ENCODE measurements around the gene LCLAT1. TPM values are rescaled to one million over a fixed set of nuclear protein-coding genes. Genes with fewer than 3 reads are reported as not detected.

LCLAT1 gene
- total RNA-seq, 4 donors from 2014 or later: 11.9 to 13.5 (median 12.6) TPM

- peaks cover 0 to 34% (median 4%) of the 10 kb centered on the region in 3 donors for H3K4me1 ChIP-seq
- H3K27me3 ChIP-seq: no peaks in the 10 kb centered on the region
- intact Hi-C loops (cut with DNase I): no loop called here
- TF ChIP-seq, protein P1, sequence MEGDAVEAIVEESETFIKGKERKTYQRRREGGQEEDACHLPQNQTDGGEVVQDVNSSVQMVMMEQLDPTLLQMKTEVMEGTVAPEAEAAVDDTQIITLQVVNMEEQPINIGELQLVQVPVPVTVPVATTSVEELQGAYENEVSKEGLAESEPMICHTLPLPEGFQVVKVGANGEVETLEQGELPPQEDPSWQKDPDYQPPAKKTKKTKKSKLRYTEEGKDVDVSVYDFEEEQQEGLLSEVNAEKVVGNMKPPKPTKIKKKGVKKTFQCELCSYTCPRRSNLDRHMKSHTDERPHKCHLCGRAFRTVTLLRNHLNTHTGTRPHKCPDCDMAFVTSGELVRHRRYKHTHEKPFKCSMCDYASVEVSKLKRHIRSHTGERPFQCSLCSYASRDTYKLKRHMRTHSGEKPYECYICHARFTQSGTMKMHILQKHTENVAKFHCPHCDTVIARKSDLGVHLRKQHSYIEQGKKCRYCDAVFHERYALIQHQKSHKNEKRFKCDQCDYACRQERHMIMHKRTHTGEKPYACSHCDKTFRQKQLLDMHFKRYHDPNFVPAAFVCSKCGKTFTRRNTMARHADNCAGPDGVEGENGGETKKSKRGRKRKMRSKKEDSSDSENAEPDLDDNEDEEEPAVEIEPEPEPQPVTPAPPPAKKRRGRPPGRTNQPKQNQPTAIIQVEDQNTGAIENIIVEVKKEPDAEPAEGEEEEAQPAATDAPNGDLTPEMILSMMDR (IDR thresholded peaks at IDR 0.05): no peak
- TF ChIP-seq POLR2A (IDR thresholded peaks at IDR 0.05): no peak
- WGBS, 2 donors: 24 to 67% methylated on average over 2 of the region's 2 CpGs
- peaks cover 0 to 10% (median 4%) of the 10 kb centered on the region in 3 donors for H3K9me3 ChIP-seq
- DNase-seq: no peak
- no peak overlapping the region for H3K4me3 ChIP-seq
- no peak overlapping the region for H3K27ac ChIP-seq
- peaks cover 0 to 2% (median 0%) of the 10 kb centered on the region in 3 donors for H3K36me3 ChIP-seq
These were observed 67.2 kb downstream of the LCLAT1 start for GRCh38 chr2:30514134-30514847.

GRCh38 chr2:30514848-30515435 lies 67.9 kb downstream of the LCLAT1 start:
- 63 to 66% methylated on average over 4 of the region's 4 CpGs for WGBS, 2 donors

DNA sequence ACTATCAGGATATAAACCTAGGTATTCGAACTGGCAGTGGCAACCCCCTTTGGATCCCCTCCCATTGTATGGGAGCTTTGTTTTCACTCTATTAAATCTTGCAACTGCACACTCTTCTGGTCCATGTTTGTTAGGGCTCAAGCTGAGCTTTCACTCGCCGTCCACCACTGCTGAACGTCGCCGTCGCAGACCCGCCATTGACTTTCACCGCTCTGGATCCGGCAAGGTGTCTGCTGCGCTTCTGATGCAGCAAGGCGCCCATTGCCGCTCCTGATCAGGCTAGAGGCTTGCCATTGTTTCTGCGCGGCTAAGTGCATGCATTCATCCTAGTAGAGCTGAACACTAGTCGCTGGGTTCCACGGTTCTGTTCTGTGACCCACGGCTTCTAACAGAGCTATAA lies 69.1 kb downstream of the LCLAT1 start:
- WGBS, 2 donors: 94 to 95% methylated on average over 14 to 15 of the region's 18 CpGs
- TF ChIP-seq POLR2A (IDR thresholded peaks at IDR 0.05): no peak
- TF ChIP-seq, protein P1 (IDR thresholded peaks at IDR 0.05): no peak
- Histone ChIP-seq H3K36me3 (peaks cover 0 to 11% (median 0%) of the 10 kb centered on the region in 3 donors), H3K4me1 (peaks cover 0 to 26% (median 3%) of the 10 kb centered on the region in 3 donors), H3K9me3 (peaks cover 0 to 17% (median 6%) of the 10 kb centered on the region in 3 donors), H3K27ac (no peak overlapping the region), H3K27me3 (no peaks in the 10 kb centered on the region), H3K4me3 (no peak overlapping the region)
- intact Hi-C loops (cut with DNase I): no loop called here
- no peak for DNase-seq

More at GRCh38 chr2:30514848-30515435, 67.9 kb downstream of the LCLAT1 start:
- no peak for DNase-seq
- intact Hi-C loops (cut with DNase I): no loop called here
- no peak overlapping the region for H3K27ac ChIP-seq
- no peak overlapping the region for H3K4me3 ChIP-seq
- no peak for TF ChIP-seq POLR2A (IDR thresholded peaks at IDR 0.05)
- H3K9me3 ChIP-seq: peaks cover 0 to 16% (median 6%) of the 10 kb centered on the region in 3 donors
- H3K36me3 ChIP-seq: peaks cover 0 to 9% (median 0%) of the 10 kb centered on the region in 3 donors
- peaks cover 0 to 34% (median 4%) of the 10 kb centered on the region in 3 donors for H3K4me1 ChIP-seq
- no peaks in the 10 kb centered on the region for H3K27me3 ChIP-seq

GRCh38 chr2:30519796-30520195 lies 72.8 kb downstream of the LCLAT1 start:
- Histone ChIP-seq H3K4me3 (no peak overlapping the region), H3K27me3 (no peaks in the 10 kb centered on the region), H3K4me1 (peaks cover 0 to 6% (median 0%) of the 10 kb centered on the region in 3 donors), H3K36me3 (peaks cover 0 to 11% (median 0%) of the 10 kb centered on the region in 3 donors), H3K27ac (no peak overlapping the region), H3K9me3 (peaks cover 0 to 17% (median 6%) of the 10 kb centered on the region in 3 donors)
- no peak for TF ChIP-seq POLR2A (IDR thresholded peaks at IDR 0.05)
- TF ChIP-seq, protein P1 (IDR thresholded peaks at IDR 0.05): no peak
- DNase-seq: no peak
- intact Hi-C loops (cut with DNase I): no loop called here
- 98 to 99% methylated on average over 9 to 14 of the region's 16 CpGs for WGBS, 2 donors

- H3K9me3 ChIP-seq: peaks cover 0 to 17% (median 6%) of the 10 kb centered on the region in 3 donors
- TF ChIP-seq, protein P1 (IDR thresholded peaks at IDR 0.05): no peak
- no peak for TF ChIP-seq POLR2A (IDR thresholded peaks at IDR 0.05)
- WGBS, 2 donors: 53 to 75% methylated on average over 2 of the region's 2 CpGs
- H3K4me1 ChIP-seq: peaks cover 0 to under 1% (median 0%) of the 10 kb centered on the region in 3 donors
- no peak overlapping the region for H3K27ac ChIP-seq
- H3K4me3 ChIP-seq: no peak overlapping the region
- DNase-seq: no peak
- intact Hi-C loops (cut with DNase I): no loop called here
- H3K36me3 ChIP-seq: peaks cover 0 to 16% (median 0%) of the 10 kb centered on the region in 3 donors
- H3K27me3 ChIP-seq: no peaks in the 10 kb centered on the region
These were observed 75.4 kb downstream of the LCLAT1 start for GRCh38 chr2:30522421-30522820.

Measured in esophagus squamous epithelium (tissue), 5 donors.